AG10803 (cell line): Measurements from ENCODE around the gene MRNIP.

Source experiments
- DNase-seq: peaks from one replicate; pipeline ENCODE4 v3.0.0; 2010; ENCODE audit warnings: low read depth
- H3K4me3 ChIP-seq: 2 replicates; pipeline ENCODE4 v1.5.1; 2011; ENCODE audit warnings: mild to moderate bottlenecking, low read length, control low read depth
- TF ChIP-seq, protein P1 (sequence below): conservative IDR thresholded peaks from 2 replicates; pipeline ENCODE4 v1.5.1; 2011; ENCODE audit warnings: mild to moderate bottlenecking, low read length, control low read depth, inconsistent platforms

The MRNIP gene

GRCh38 chr5:179887095-179887494, 28.5 kb upstream of the MRNIP start:
- TF ChIP-seq, protein P1, sequence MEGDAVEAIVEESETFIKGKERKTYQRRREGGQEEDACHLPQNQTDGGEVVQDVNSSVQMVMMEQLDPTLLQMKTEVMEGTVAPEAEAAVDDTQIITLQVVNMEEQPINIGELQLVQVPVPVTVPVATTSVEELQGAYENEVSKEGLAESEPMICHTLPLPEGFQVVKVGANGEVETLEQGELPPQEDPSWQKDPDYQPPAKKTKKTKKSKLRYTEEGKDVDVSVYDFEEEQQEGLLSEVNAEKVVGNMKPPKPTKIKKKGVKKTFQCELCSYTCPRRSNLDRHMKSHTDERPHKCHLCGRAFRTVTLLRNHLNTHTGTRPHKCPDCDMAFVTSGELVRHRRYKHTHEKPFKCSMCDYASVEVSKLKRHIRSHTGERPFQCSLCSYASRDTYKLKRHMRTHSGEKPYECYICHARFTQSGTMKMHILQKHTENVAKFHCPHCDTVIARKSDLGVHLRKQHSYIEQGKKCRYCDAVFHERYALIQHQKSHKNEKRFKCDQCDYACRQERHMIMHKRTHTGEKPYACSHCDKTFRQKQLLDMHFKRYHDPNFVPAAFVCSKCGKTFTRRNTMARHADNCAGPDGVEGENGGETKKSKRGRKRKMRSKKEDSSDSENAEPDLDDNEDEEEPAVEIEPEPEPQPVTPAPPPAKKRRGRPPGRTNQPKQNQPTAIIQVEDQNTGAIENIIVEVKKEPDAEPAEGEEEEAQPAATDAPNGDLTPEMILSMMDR, result no peak

GRCh38 chr5:179886190-179886911, 27.7 kb upstream of the MRNIP start:
- DNase-seq, result no peak
- no peak overlapping the region for H3K4me3 ChIP-seq
- TF ChIP-seq, protein P1, result no peak

More at GRCh38 chr5:179887095-179887494, 28.5 kb upstream of the MRNIP start:
- DNase-seq, result no peak
- no peak overlapping the region for H3K4me3 ChIP-seq

- no peak overlapping the region for H3K4me3 ChIP-seq
- TF ChIP-seq, protein P1, result no peak
- DNase-seq, result no peak
Measured at GRCh38 chr5:179885491-179886090, 27.0 kb upstream of the MRNIP start.

GRCh38 chr5:179883163-179883562, 24.5 kb upstream of the MRNIP start:
- TF ChIP-seq, protein P1, result no peak
- H3K4me3 ChIP-seq, result no peak overlapping the region
- no peak for DNase-seq

GRCh38 chr5:179882338-179882737, 23.7 kb upstream of the MRNIP start:
- DNase-seq, result no peak
- TF ChIP-seq, protein P1, result no peak
- no peak overlapping the region for H3K4me3 ChIP-seq

- TF ChIP-seq, protein P1, result no peak
- no peak for DNase-seq
- H3K4me3 ChIP-seq, result no peak overlapping the region
Measured at GRCh38 chr5:179880848-179881590, 22.4 kb upstream of the MRNIP start.
